Tibial nerve (tissue), 4 donors: ENCODE results near the gene SLC25A17. TPM values are rescaled to one million over a fixed set of nuclear protein-coding genes. Genes with fewer than 3 reads are reported as not detected.
"Not testable (repeated sequence)": the region's sequence is repeated elsewhere in the genome, so short reads cannot be mapped to it uniquely, and the experiment has no call there.

Source experiments
- DNase-seq, 2 donors: peaks; one replicate each; pipeline ENCODE4 v3.0.0-alpha.2; 2019; ENCODE audit warnings: low spot score in 2 of 2
- H3K27ac ChIP-seq, 4 donors: fragments of 200-600 bp; sonication (generic) in 3 of 4; one replicate each; pipeline ENCODE4 v1.5.1; 2017 to 2019; ENCODE audit warnings: mild to moderate bottlenecking in 1 of 4
- H3K27me3 ChIP-seq, 2 donors: fragments of 200-600 bp; sonication (generic) in 1 of 2; one replicate each; pipeline versions ENCODE4 v1.5.1 to v1.6.0; 2017 to 2019
- H3K36me3 ChIP-seq, 3 donors: fragments of 200-600 bp; sonication (generic); one replicate each; pipeline ENCODE4 v1.5.1; 2018 to 2019
- H3K4me1 ChIP-seq, 4 donors: fragments of 200-600 bp; sonication (generic) in 3 of 4; one replicate each; pipeline ENCODE4 v1.5.1; 2017 to 2019
- H3K4me3 ChIP-seq, 4 donors: fragments of 200-600 bp; sonication (generic) in 3 of 4; one replicate each; pipeline ENCODE4 v1.5.1; 2017 to 2019; ENCODE audit warnings: mild to moderate bottlenecking in 1 of 4, moderate library complexity in 1 of 4
- H3K9me3 ChIP-seq, 4 donors: fragments of 200-600 bp; sonication (generic) in 3 of 4; one replicate each; pipeline ENCODE4 v1.5.1; 2017 to 2019
- EP300 ChIP-seq, 2 donors: sonication (generic); formaldehyde crosslinking; IDR thresholded peaks; one replicate each; pipeline ENCODE4 v1.6.1; 2017; ENCODE audit warnings: antibody characterized with exemption in 2 of 2, mild to moderate bottlenecking in 1 of 2
- POLR2A ChIP-seq, 2 donors: fragments of 450-650 bp; IDR thresholded peaks; one replicate each; pipeline ENCODE4 v1.6.1; 2017; ENCODE audit warnings: antibody characterized with exemption in 2 of 2, mild to moderate bottlenecking in 2 of 2, moderate library complexity in 2 of 2
- WGBS, 2 donors: methylation state at CpG; one replicate each; pipeline ENCODE4 v1.1.5; 2018; 5-methylcytosine and 5-hydroxymethylcytosine counted together
- total RNA-seq, 4 donors: library from RNA; depleted of rRNA; stranded (reverse); fragments of >200 nt; gene quantifications; one replicate each; pipeline ENCODE4 v1.1.0, GENCODE V29; 2016
- TF ChIP-seq, protein P1 (sequence below), 5 experiments: fragments of 200-600 bp in 3 of 5; fragments of 450-650 bp in 2 of 5; sonication (generic) in 3 of 5; IDR thresholded peaks; one replicate each; pipeline ENCODE4 v1.5.1; 2016 to 2019; ENCODE audit warnings: antibody characterized with exemption in 5 of 5, mild to moderate bottlenecking in 3 of 5, moderate library complexity in 2 of 5

SLC25A17 gene
- total RNA-seq, 4 donors from 2014 or later, result 19.3 to 34.1 (median 21.4) TPM

GRCh38 chr22:40829131-40829530 is 10.0 kb upstream of the SLC25A17 start:
- DNase-seq, result no peak
- no peak overlapping the region for H3K4me3 ChIP-seq
- no peaks in the 10 kb centered on the region for H3K27me3 ChIP-seq
- 92% methylated on average over 6 of the region's 6 CpGs for WGBS, 2 donors
- TF ChIP-seq POLR2A (IDR thresholded peaks at IDR 0.05) (no peak), EP300 (IDR thresholded peaks at IDR 0.05) (no peak)
- TF ChIP-seq, protein P1, sequence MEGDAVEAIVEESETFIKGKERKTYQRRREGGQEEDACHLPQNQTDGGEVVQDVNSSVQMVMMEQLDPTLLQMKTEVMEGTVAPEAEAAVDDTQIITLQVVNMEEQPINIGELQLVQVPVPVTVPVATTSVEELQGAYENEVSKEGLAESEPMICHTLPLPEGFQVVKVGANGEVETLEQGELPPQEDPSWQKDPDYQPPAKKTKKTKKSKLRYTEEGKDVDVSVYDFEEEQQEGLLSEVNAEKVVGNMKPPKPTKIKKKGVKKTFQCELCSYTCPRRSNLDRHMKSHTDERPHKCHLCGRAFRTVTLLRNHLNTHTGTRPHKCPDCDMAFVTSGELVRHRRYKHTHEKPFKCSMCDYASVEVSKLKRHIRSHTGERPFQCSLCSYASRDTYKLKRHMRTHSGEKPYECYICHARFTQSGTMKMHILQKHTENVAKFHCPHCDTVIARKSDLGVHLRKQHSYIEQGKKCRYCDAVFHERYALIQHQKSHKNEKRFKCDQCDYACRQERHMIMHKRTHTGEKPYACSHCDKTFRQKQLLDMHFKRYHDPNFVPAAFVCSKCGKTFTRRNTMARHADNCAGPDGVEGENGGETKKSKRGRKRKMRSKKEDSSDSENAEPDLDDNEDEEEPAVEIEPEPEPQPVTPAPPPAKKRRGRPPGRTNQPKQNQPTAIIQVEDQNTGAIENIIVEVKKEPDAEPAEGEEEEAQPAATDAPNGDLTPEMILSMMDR (IDR thresholded peaks at IDR 0.05), result no peak
- no peak overlapping the region for H3K27ac ChIP-seq
- no peaks in the 10 kb centered on the region for H3K4me1 ChIP-seq
- H3K9me3 ChIP-seq, result no peaks in the 10 kb centered on the region
- H3K36me3 ChIP-seq, result peaks cover 0 to 97% (median 11%) of the 10 kb centered on the region in 3 donors

- Histone ChIP-seq H3K36me3 (peaks cover 0 to 95% (median 6%) of the 10 kb centered on the region in 3 donors), H3K27ac (no peak overlapping the region), H3K9me3 (no peaks in the 10 kb centered on the region), H3K27me3 (no peaks in the 10 kb centered on the region), H3K4me1 (no peaks in the 10 kb centered on the region), H3K4me3 (no peak overlapping the region)
- TF ChIP-seq, protein P1 (IDR thresholded peaks at IDR 0.05), result no peak
- TF ChIP-seq POLR2A (IDR thresholded peaks at IDR 0.05) (no peak), EP300 (IDR thresholded peaks at IDR 0.05) (no peak)
- no peak for DNase-seq
- WGBS, 2 donors, result 74 to 81% methylated on average over 7 of the region's 7 CpGs
These were observed 8.0 kb upstream of the SLC25A17 start for GRCh38 chr22:40826984-40827741.

DNA sequence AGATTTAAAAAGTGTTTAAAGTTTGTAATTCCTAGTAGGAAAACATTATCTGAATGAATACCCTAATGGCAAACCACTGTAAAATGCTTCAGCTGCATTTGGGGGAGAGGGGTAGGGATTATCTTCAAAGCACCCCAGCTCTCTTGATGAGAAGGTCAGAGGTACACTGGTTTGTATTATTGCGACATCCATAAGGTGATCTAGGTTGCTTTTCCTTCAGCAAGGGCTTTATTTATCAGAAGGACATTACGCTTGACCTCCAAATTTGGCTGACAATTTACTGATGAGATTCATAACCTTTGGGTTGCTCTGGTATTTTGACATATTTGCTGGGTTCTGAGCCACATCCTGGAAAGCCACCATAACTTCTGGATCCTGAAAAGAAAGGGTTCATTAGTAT is 7.1 kb upstream of the SLC25A17 start:
- not testable (repeated sequence) for H3K4me3 ChIP-seq, H3K4me1 ChIP-seq, H3K27me3 ChIP-seq, H3K9me3 ChIP-seq, DNase-seq, H3K27ac ChIP-seq
- H3K36me3 ChIP-seq, result peaks cover 0 to 87% (median 0%) of the 10 kb centered on the region in 3 donors
- WGBS, 2 donors, result 92 to 94% methylated on average over 2 of the region's 2 CpGs

GRCh38 chr22:40823426-40823825 is 4.3 kb upstream of the SLC25A17 start:
- peaks cover 0 to 59% (median 0%) of the 10 kb centered on the region in 3 donors for H3K36me3 ChIP-seq
- peaks cover 0 to 15% (median 5%) of the 10 kb centered on the region in 4 donors for H3K4me1 ChIP-seq
- TF ChIP-seq POLR2A (IDR thresholded peaks at IDR 0.05), result no peak
- TF ChIP-seq, protein P1 (IDR thresholded peaks at IDR 0.05), result no peak
- no peaks in the 10 kb centered on the region for H3K27me3 ChIP-seq
- H3K4me3 ChIP-seq, result no peak overlapping the region
- H3K9me3 ChIP-seq, result no peaks in the 10 kb centered on the region
- WGBS, 2 donors, result 79 to 80% methylated on average over 1 of the region's 1 CpG
- DNase-seq, result no peak
- H3K27ac ChIP-seq, result no peak overlapping the region

DNA sequence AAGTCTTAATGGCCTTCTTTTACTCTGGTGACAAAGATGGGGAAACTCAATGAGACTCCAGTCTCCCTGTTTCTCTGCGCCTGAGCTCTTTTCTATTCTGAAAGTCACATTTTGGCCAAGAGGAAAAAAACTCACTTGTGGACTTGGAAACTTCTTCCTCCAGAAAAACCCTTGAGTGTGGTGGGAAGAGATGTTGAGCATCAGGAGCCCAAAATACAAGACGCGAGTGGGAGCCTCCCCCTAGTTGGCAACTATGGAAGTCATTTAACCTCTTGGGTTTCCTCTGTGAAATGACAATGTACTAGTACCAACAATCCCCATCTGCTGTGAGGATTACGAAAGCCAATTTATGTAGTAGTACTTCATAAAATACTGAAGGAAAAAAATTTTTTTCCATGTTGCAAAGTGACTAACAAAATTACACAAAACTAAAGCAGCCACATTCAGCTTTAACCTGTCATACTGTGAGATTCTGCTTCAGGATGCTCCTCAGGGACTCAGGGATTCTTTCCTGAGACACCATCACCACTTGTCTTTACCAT is 524 bp upstream of the SLC25A17 start:
- DNase-seq, result no peak
- TF ChIP-seq, protein P1 (IDR thresholded peaks at IDR 0.05), result peak in 1 of 5 experiments; percentile 15
- no peak for TF ChIP-seq POLR2A (IDR thresholded peaks at IDR 0.05)
- Histone ChIP-seq H3K4me1 (peaks cover 7 to 38% (median 17%) of the 10 kb centered on the region in 4 donors), H3K36me3 (peaks cover 0 to 23% (median 0%) of the 10 kb centered on the region in 3 donors), H3K27me3 (no peaks in the 10 kb centered on the region), H3K9me3 (no peaks in the 10 kb centered on the region), H3K4me3 (peak overlapping the region; percentile 90 to 98 (median 95)), H3K27ac (peak overlapping the region; percentile 78 to 93 (median 85))
- 3 to 4% methylated on average over 4 of the region's 4 CpGs for WGBS, 2 donors
